ENCODE results near the gene LDHAL6B. TPM values are rescaled to one million over a fixed set of nuclear protein-coding genes. Genes with fewer than 3 reads are reported as not detected.

LDHAL6B gene
- total RNA-seq, 4 donors from 2014 or later = not detected

DNA sequence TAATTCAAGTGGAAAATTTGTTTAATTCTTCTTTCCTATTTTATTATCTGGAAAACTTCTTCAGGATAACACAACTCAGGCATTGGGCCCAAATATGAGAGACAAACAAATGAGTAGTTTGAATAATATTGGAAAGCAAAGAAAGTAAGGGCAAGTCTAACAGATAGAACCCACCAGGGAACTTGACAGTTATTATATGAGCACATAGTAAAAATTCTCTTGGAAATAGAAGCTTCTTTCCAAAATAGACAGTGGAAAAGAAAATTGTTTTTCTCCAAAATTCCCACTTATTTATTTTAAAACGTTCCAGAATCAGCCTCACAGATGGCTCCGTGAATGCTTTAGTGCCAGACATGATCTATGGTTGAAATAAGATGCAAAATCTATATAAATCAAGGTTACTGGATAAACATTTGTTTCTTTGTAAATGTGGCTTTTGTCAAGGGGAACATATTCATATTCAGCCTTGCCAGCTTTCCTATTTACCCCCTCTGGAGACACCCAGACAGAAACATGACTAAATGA is 23.9 kb downstream of the LDHAL6B start:
- H3K36me3 ChIP-seq = peaks cover 0 to 15% (median 6%) of the 10 kb centered on the region in 4 donors
- H3K4me3 ChIP-seq = no peak overlapping the region
- H3K27me3 ChIP-seq = no peaks in the 10 kb centered on the region
- intact Hi-C loops (cut with DNase I) = no loop called here
- DNase-seq (ENCODE audit: extremely low spot score) = no peak
- TF ChIP-seq EP300 (IDR thresholded peaks at IDR 0.05) = no peak
- no peak for TF ChIP-seq POLR2A (IDR thresholded peaks at IDR 0.05; ENCODE audit: low read depth)
- no peak for TF ChIP-seq POLR2AphosphoS5 (IDR thresholded peaks at IDR 0.05)
- TF ChIP-seq, protein P1, sequence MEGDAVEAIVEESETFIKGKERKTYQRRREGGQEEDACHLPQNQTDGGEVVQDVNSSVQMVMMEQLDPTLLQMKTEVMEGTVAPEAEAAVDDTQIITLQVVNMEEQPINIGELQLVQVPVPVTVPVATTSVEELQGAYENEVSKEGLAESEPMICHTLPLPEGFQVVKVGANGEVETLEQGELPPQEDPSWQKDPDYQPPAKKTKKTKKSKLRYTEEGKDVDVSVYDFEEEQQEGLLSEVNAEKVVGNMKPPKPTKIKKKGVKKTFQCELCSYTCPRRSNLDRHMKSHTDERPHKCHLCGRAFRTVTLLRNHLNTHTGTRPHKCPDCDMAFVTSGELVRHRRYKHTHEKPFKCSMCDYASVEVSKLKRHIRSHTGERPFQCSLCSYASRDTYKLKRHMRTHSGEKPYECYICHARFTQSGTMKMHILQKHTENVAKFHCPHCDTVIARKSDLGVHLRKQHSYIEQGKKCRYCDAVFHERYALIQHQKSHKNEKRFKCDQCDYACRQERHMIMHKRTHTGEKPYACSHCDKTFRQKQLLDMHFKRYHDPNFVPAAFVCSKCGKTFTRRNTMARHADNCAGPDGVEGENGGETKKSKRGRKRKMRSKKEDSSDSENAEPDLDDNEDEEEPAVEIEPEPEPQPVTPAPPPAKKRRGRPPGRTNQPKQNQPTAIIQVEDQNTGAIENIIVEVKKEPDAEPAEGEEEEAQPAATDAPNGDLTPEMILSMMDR (IDR thresholded peaks at IDR 0.05) = no peak
- H3K27ac ChIP-seq (replicated peaks in 1 of 4) = no peak overlapping the region
- peaks cover 0 to 11% (median 9%) of the 10 kb centered on the region in 4 donors for H3K4me1 ChIP-seq
- 76% methylated on average over 2 of the region's 2 CpGs for WGBS
- no peaks in the 10 kb centered on the region for H3K9me3 ChIP-seq

DNA sequence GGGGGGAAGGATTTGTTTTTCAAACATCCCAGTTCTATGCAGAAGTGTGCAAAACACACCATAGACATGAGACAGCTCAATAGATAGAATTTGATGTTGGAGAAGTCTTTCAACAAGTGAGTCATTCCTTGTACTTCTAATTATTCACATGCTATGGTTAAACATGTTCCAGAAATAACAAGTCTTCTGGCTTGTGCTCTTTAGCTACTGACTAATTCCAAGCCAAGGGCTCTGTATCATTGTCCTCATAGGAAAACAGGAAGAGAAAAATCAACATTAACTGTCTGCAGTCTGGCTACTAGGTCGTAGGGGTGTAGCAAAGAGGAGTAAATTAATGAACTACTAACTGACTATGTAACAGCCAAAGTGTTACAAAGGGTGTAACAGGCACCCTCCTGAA is 25.8 kb downstream of the LDHAL6B start:
- Histone ChIP-seq H3K4me3 (no peak overlapping the region), H3K9me3 (no peaks in the 10 kb centered on the region), H3K4me1 (peaks cover 0 to 13% (median 10%) of the 10 kb centered on the region in 4 donors), H3K27me3 (no peaks in the 10 kb centered on the region), H3K27ac (replicated peaks in 1 of 4) (no peak overlapping the region), H3K36me3 (peaks cover 0 to 15% (median 6%) of the 10 kb centered on the region in 4 donors)
- TF ChIP-seq EP300 (IDR thresholded peaks at IDR 0.05) = no peak
- no peak for TF ChIP-seq POLR2A (IDR thresholded peaks at IDR 0.05; ENCODE audit: low read depth)
- TF ChIP-seq, protein P1 (IDR thresholded peaks at IDR 0.05) = no peak
- no peak for TF ChIP-seq POLR2AphosphoS5 (IDR thresholded peaks at IDR 0.05)
- DNase-seq (ENCODE audit: extremely low spot score) = peak; percentile 42
- intact Hi-C loops (cut with DNase I) = no loop called here
- WGBS = 37% methylated on average over 1 of the region's 1 CpG

DNA sequence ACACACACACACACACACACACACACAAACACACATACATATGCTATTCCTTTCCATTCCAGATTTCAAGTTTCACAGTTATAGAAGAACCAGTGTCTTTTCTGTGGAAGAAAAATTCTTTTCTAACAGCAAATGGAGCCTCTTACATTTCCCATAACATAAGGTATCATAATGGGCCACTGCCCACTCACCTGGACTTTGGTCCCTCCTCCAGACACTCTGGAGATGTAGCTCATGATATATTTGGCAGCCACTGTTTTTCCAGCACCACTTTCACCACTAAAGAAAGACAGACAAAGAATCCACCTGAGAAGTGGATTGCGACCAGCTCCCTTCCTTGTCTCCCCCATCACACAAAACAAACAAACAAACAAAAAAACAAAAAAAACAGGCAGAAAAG is 29.8 kb downstream of the LDHAL6B start:
- Histone ChIP-seq H3K27me3 (no peaks in the 10 kb centered on the region), H3K9me3 (no peaks in the 10 kb centered on the region), H3K4me1 (peaks cover 0 to 18% (median 10%) of the 10 kb centered on the region in 4 donors), H3K36me3 (peaks cover 0 to 6% (median under 1%) of the 10 kb centered on the region in 4 donors), H3K4me3 (no peak overlapping the region), H3K27ac (replicated peaks in 1 of 4) (no peak overlapping the region)
- peak; percentile 57 for DNase-seq (ENCODE audit: extremely low spot score)
- intact Hi-C loops (cut with DNase I) = no loop called here
- WGBS = 48% methylated on average over 1 of the region's 1 CpG
- no peak for TF ChIP-seq POLR2AphosphoS5 (IDR thresholded peaks at IDR 0.05)
- TF ChIP-seq, protein P1 (IDR thresholded peaks at IDR 0.05) = no peak
- no peak for TF ChIP-seq EP300 (IDR thresholded peaks at IDR 0.05)
- no peak for TF ChIP-seq POLR2A (IDR thresholded peaks at IDR 0.05; ENCODE audit: low read depth)

DNA sequence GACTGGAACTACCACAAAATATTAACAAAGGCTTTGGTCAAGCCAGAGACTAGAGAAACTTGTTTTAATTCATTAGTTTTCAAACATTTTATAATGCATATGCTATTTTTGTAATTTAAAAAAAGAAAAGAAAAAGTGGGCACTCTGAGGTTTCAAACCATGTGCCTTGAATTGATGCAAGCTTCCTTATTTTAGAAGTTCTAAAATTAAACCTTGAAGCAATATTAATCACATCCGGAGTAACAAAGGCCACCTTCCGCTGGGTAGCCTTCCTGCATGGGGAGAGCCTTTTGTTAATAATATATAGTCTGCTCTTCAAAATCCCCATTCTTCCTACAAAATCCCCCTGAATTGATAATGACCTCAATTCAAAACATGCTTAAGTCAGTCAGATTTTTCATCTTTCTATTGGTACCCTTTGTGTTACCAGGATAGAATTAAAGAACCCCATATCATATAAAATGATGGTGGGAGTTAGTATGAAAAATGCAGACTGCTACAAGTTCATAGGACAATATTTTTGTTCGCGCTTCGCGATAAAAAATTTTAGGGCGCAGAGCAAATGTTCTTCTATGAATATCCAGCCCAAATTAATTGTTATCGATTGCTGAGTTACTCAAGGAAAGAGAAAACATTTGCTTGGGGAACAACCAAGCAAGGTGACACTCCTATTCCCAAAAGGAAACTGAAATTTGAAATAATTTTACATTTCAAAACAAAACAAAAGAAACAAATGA is 30.6 kb downstream of the LDHAL6B start:
- Histone ChIP-seq H3K4me3 (no peak overlapping the region), H3K27ac (replicated peaks in 1 of 4) (no peak overlapping the region), H3K27me3 (no peaks in the 10 kb centered on the region), H3K36me3 (no peaks in the 10 kb centered on the region), H3K9me3 (no peaks in the 10 kb centered on the region), H3K4me1 (peaks cover 0 to 14% (median 7%) of the 10 kb centered on the region in 4 donors)
- peak; percentile 3 for DNase-seq (ENCODE audit: extremely low spot score)
- 85% methylated on average over 8 of the region's 8 CpGs for WGBS
- TF ChIP-seq EP300 (IDR thresholded peaks at IDR 0.05) (no peak), POLR2AphosphoS5 (IDR thresholded peaks at IDR 0.05) (no peak), POLR2A (IDR thresholded peaks at IDR 0.05; ENCODE audit: low read depth) (no peak)
- intact Hi-C loops (cut with DNase I) = no loop called here

DNA sequence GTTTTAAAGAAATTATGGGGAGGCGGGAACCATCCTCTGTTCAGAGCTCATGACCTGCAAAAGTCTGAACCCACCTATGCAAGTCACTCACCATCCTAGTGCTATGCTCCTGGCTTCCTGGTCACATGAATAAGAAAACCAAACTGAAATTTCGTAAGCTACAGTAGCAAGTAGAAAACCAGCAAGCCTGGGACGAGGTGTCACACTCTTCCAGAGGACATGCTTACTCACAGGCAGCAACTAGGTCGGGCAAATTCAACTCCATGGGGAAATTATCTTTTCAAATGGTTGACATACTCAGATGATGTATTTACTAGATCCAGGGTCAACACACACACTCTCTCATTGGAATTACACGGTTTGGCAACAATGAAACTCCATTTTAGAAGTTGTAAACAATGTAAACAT is 31.3 kb downstream of the LDHAL6B start:
- WGBS = 90% methylated on average over 5 of the region's 5 CpGs
- Histone ChIP-seq H3K4me3 (no peak overlapping the region), H3K27ac (replicated peaks in 1 of 4) (no peak overlapping the region), H3K27me3 (no peaks in the 10 kb centered on the region), H3K9me3 (no peaks in the 10 kb centered on the region), H3K36me3 (no peaks in the 10 kb centered on the region), H3K4me1 (peaks cover 0 to 10% (median under 1%) of the 10 kb centered on the region in 4 donors)
- intact Hi-C loops (cut with DNase I) = no loop called here
- DNase-seq (ENCODE audit: extremely low spot score) = no peak
- no peak for TF ChIP-seq POLR2AphosphoS5 (IDR thresholded peaks at IDR 0.05)
- no peak for TF ChIP-seq POLR2A (IDR thresholded peaks at IDR 0.05; ENCODE audit: low read depth)
- TF ChIP-seq, protein P1 (IDR thresholded peaks at IDR 0.05) = no peak
- no peak for TF ChIP-seq EP300 (IDR thresholded peaks at IDR 0.05)

Measured in esophagus muscularis mucosa (tissue), 4 donors.